ACC112 (cell line): ENCODE measurements around the gene MT3.

ENCODE experiments used
- H2AFZ ChIP-seq: fragments of 200-600 bp; sonication (generic); one replicate; pipeline ENCODE4 v1.6.0; 2017; ENCODE audit warnings: antibody characterized with exemption, low read length; ENCODE audit not compliant: unreplicated experiment
- H3K27ac ChIP-seq: fragments of 200-600 bp; sonication (generic); 2 replicates; pipeline ENCODE4 v1.5.1; 2014; ENCODE audit warnings: low read depth, mild to moderate bottlenecking, antibody characterized with exemption, low read length, moderate library complexity
- H3K27me3 ChIP-seq: fragments of 200-600 bp; sonication (generic); 2 replicates; pipeline ENCODE4 v1.6.1; 2014; ENCODE audit warnings: mild to moderate bottlenecking, antibody characterized with exemption, low read length, moderate library complexity, mixed read lengths; ENCODE audit not compliant: insufficient read depth
- H3K36me3 ChIP-seq: fragments of 200-600 bp; sonication (generic); 2 replicates; pipeline ENCODE4 v1.6.1; 2016; ENCODE audit warnings: mild to moderate bottlenecking, antibody characterized with exemption, low read length, moderate library complexity, mixed read lengths; ENCODE audit not compliant: insufficient read depth
- H3K4me1 ChIP-seq: fragments of 200-600 bp; sonication (generic); one replicate; pipeline ENCODE4 v1.6.1; 2016; ENCODE audit warnings: low read length, mixed read lengths; ENCODE audit not compliant: insufficient read depth, unreplicated experiment, control insufficient read depth
- H3K4me3 ChIP-seq: fragments of 200-600 bp; sonication (generic); 2 replicates; pipeline ENCODE4 v1.5.1; 2014; ENCODE audit warnings: mild to moderate bottlenecking, low read depth, low read length
- H3K79me2 ChIP-seq: fragments of 200-600 bp; sonication (generic); one replicate; pipeline ENCODE4 v1.6.0; 2016; ENCODE audit warnings: low read length; ENCODE audit not compliant: control insufficient read depth, unreplicated experiment, insufficient read depth

MT3 gene

DNA sequence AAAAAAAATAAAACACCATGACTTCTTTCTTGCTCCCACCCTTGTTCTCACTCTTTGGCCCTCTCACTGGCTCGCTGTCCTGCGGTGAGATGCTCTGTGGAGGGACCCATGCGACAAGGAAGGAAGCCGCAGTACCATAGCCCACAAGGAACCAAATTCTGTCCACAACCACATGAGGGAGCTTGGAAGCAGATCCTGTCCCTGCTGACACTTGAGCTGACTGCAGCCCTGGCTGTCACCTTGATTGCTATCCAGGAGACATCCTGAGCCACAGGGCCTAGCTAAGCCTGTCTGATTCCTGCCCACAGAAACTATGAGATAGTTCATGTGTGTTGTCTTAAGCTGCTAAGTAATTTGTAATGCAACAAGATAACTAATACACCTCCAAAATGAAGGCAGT, 14.3 kb downstream of the MT3 start:
- H3K27me3 ChIP-seq = no peaks in the 10 kb centered on the region
- H3K79me2 ChIP-seq = peaks cover under 1% of the 10 kb centered on the region
- H3K4me1 ChIP-seq = peaks cover 24% of the 10 kb centered on the region
- no peak overlapping the region for H2AFZ ChIP-seq
- H3K27ac ChIP-seq = no peak overlapping the region
- H3K4me3 ChIP-seq = no peak overlapping the region
- H3K36me3 ChIP-seq = 0 out of 2 replicates have a peak, but pooled peaks cover 1% of the 10 kb centered on the region

GRCh38 chr16:56604966-56605365, 15.6 kb downstream of the MT3 start:
- Histone ChIP-seq H3K27me3 (no peaks in the 10 kb centered on the region), H3K27ac (peak overlapping the region; percentile 99), H2AFZ (no peak overlapping the region), H3K79me2 (peaks cover 9% of the 10 kb centered on the region), H3K36me3 (peaks cover 5% of the 10 kb centered on the region; the same call in 1 of the 2 replicates), H3K4me1 (peaks cover 24% of the 10 kb centered on the region), H3K4me3 (no peak overlapping the region)

GRCh38 chr16:56605475-56605874, 16.1 kb downstream of the MT3 start:
- Histone ChIP-seq H2AFZ (no peak overlapping the region), H3K4me3 (peak overlapping the region; percentile 92; the same call in 1 of the 2 replicates), H3K79me2 (peaks cover 9% of the 10 kb centered on the region), H3K27ac (peak overlapping the region; percentile 99), H3K36me3 (peaks cover 5% of the 10 kb centered on the region; the same call in 1 of the 2 replicates), H3K4me1 (peaks cover 29% of the 10 kb centered on the region), H3K27me3 (no peaks in the 10 kb centered on the region)

DNA sequence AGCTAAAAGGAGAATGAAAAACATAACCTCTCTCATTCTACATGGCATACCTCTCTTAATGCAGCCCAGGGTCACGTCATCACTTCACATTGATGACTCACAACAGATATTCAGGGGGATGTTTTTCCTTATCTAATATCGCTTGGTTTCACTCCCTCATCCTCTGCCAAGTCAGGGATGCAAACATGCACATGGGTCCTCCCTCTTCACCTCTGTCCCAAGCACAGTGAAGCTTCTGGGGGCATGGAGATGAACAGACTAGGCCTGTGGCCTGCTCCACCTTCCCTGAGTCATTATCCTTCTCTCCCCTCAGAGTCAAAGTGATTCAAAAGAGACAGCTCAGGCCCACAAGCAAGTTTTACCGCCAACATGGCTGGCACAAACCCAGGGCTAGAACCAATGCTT, 16.7 kb downstream of the MT3 start:
- H3K4me3 ChIP-seq = peak overlapping the region; percentile 92
- H3K4me1 ChIP-seq = peaks cover 35% of the 10 kb centered on the region
- peaks cover 5% of the 10 kb centered on the region; the same call in 1 of the 2 replicates for H3K36me3 ChIP-seq
- peaks cover 9% of the 10 kb centered on the region for H3K79me2 ChIP-seq
- H2AFZ ChIP-seq = no peak overlapping the region
- no peaks in the 10 kb centered on the region for H3K27me3 ChIP-seq
- H3K27ac ChIP-seq = peak overlapping the region; percentile 99

DNA sequence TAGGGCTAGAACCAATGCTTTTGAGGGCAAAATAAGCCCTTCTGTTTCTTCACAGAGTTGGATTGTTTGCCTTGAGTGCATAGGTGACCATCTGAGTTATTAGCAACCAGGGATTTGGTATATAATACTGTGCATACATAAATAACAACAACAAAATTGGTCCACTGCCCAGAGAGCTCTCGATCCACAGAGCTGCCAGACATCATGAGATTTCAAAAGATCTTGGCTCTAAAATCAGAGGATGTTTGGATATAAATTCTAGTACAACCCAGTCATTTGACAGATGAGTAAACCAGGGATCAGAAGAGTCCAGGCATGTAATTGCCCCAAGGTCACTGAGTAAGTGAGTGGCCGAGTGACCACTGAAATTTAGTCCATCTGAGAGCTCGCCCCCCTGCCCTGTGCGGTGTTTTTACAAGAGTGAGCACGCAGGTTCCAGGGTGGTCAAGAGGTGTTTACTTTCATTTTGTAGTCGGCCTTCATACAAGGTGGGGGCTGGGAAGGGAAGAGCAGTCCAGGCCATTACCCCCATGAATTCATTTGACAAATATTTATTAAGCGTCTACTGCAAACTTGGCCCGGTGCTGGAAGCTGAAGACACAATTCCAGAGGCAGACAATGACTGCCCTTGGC, 17.3 kb downstream of the MT3 start:
- Histone ChIP-seq H3K79me2 (peaks cover 9% of the 10 kb centered on the region), H3K4me3 (peak overlapping the region; percentile 92), H3K27me3 (no peaks in the 10 kb centered on the region), H2AFZ (no peak overlapping the region), H3K36me3 (peaks cover 5% of the 10 kb centered on the region; the same call in 1 of the 2 replicates), H3K4me1 (peaks cover 41% of the 10 kb centered on the region), H3K27ac (peak overlapping the region; percentile 99)

GRCh38 chr16:56607109-56607618, 17.8 kb downstream of the MT3 start:
- H3K36me3 ChIP-seq = peaks cover 5% of the 10 kb centered on the region; the same call in 1 of the 2 replicates
- peaks cover 45% of the 10 kb centered on the region for H3K4me1 ChIP-seq
- H3K27ac ChIP-seq = peak overlapping the region; percentile 99
- peaks cover 9% of the 10 kb centered on the region for H3K79me2 ChIP-seq
- peak overlapping the region; percentile 92 for H3K4me3 ChIP-seq
- H2AFZ ChIP-seq = no peak overlapping the region
- H3K27me3 ChIP-seq = no peaks in the 10 kb centered on the region

GRCh38 chr16:56607675-56608042, 18.3 kb downstream of the MT3 start:
- H3K4me3 ChIP-seq = peak overlapping the region; percentile 92
- H3K27me3 ChIP-seq = no peaks in the 10 kb centered on the region
- no peak overlapping the region for H2AFZ ChIP-seq
- peaks cover 49% of the 10 kb centered on the region for H3K4me1 ChIP-seq
- peak overlapping the region; percentile 99 for H3K27ac ChIP-seq
- peaks cover 9% of the 10 kb centered on the region for H3K79me2 ChIP-seq
- H3K36me3 ChIP-seq = peaks cover 5% of the 10 kb centered on the region; the same call in 1 of the 2 replicates

GRCh38 chr16:56608043-56608875, 18.9 kb downstream of the MT3 start, which contains the start of gene MT2A:
TSS of gene MT2A (plus strand) at chr16:56608584. CDS start at chr16:56608656, 72 bp downstream.
- H3K4me1 ChIP-seq = peaks cover 55% of the 10 kb centered on the region
- H3K27me3 ChIP-seq = no peaks in the 10 kb centered on the region
- peaks cover 5% of the 10 kb centered on the region; the same call in 1 of the 2 replicates for H3K36me3 ChIP-seq
- peaks cover 10% of the 10 kb centered on the region for H3K79me2 ChIP-seq
- no peak within 1 kb of the TSS for H2AFZ ChIP-seq
- peak within 1 kb of the TSS; percentile 99 for H3K27ac ChIP-seq
- peak within 1 kb of the TSS; percentile 92 for H3K4me3 ChIP-seq

- H3K27me3 ChIP-seq = no peaks in the 10 kb centered on the region
- no peak overlapping the region for H2AFZ ChIP-seq
- H3K4me3 ChIP-seq = peak overlapping the region; percentile 92
- H3K27ac ChIP-seq = peak overlapping the region; percentile 99
- H3K79me2 ChIP-seq = peaks cover 16% of the 10 kb centered on the region
- peaks cover 62% of the 10 kb centered on the region for H3K4me1 ChIP-seq
- peaks cover 5% of the 10 kb centered on the region; the same call in 1 of the 2 replicates for H3K36me3 ChIP-seq
Observed at GRCh38 chr16:56608876-56609462, 19.6 kb downstream of the MT3 start.

DNA sequence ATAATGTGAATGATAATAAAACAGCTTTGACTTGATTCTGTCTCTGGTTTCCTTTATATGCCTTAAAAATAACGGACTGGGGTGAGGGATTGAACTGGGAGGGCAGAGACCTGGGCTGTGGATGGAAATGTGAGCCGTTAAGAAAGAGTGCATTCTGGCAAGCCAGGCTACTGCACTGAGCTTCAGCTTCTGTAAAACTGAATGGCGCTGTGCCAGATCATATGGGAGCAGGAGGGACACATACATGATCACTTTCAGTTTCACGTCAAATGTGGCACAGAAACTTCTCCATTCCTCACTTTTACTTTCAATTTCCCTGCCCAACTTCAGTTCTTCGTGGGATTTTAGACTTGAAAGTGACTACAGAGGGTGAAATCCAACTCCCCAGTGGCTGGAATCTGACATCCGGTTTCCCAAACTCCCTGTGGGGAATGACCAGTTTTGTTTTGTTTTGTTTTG, 20.2 kb downstream of the MT3 start:
- peaks cover 5% of the 10 kb centered on the region; the same call in 1 of the 2 replicates for H3K36me3 ChIP-seq
- no peaks in the 10 kb centered on the region for H3K27me3 ChIP-seq
- peaks cover 67% of the 10 kb centered on the region for H3K4me1 ChIP-seq
- H2AFZ ChIP-seq = no peak overlapping the region
- H3K79me2 ChIP-seq = peaks cover 18% of the 10 kb centered on the region
- H3K4me3 ChIP-seq = peak overlapping the region; percentile 92
- H3K27ac ChIP-seq = peak overlapping the region; percentile 99
